HG02938 (cell line): Measurements from ENCODE around the gene ALKBH4.
"Not testable (repeated sequence)": the region's sequence is repeated elsewhere in the genome, so short reads cannot be mapped to it uniquely, and the experiment has no call there.

Source experiments
- ATAC-seq: cut with Tn5 transposase; IDR thresholded peaks from one replicate; pipeline ENCODE4 v1.9.1; 2021; ENCODE audit warnings: mild to moderate bottlenecking, moderate library complexity; ENCODE audit not compliant: unreplicated experiment

Gene ALKBH4

DNA sequence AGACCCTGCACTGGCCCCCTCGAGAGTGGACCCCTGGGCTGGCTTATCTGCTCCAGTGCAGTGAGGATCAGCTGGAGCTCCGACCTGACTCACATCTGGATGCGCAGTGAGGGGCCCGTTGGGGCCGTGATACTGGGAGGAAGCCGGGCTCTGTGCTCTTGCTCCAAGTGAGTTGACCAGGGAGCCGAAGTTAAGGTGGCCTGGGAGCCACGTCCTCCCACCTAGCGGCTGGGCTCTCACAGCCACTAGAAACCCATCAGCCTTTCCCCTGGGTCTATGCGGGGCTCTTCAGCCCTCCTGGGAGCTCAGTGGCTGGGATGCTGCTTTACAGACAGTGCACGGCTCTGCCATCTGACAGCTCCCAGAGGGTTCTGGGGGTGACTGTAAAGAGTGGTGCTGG is 9.1 kb downstream of the ALKBH4 start:
- no peak for ATAC-seq

DNA sequence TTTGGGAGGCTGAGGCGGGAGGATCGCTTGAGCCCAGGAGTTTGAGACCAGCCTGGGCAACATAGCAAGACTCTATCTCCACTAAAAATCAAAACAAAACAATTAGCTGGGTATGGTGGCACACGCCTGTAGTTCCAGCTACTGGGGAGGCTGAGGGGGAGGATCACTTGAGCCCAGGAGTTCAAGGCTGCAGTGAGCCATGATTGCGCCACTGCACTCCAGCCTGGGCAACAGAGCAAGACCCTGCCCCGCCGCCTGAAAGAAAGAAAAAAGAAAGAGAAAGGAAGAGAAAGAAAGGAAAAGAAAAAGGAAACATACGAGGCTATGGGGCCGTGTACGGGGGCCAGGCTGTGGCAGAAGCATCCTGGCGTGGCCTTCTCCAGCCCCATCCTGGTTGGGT is 9.7 kb downstream of the ALKBH4 start:
- not testable (repeated sequence) for ATAC-seq

DNA sequence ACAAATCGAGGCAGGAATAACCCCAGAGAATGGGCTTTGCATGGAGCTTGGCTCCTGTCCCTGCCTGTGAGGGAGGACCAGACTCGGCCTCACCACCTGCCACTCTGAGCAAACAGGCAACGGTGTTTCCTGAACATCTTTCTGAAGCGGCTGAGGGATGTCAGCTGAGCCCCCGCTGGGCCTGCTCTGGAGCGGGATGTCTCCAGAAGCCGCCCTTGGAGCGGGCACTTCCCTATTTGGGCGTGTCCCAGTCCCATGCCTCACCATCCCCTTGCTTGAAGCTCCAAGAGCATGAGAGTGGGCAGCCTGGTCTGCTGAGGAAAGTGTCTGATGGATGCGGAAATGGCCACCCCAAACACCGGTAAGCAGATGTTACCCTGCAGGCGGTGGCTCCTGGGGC is 10.2 kb downstream of the ALKBH4 start:
- no peak for ATAC-seq

DNA sequence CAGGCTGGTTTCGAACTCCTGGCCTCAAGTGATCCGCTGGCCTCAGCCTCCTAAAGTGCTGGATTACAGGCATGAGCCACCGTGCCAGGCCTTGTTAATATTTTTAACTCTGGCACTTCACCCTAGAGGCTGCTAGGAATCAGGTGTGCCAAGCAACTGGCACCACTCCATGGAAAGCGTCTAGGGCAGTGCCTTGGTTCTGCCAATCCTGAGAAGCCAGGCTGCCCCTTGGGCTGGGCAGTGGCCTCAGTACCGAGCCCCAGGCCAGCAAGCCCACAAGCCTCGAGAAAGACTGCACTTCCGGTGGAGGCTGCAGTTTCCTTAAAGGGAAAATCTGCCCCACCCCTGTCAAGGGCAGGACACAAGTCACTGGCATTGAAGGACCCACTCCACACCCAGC is 11.3 kb downstream of the ALKBH4 start:
- no peak for ATAC-seq

DNA sequence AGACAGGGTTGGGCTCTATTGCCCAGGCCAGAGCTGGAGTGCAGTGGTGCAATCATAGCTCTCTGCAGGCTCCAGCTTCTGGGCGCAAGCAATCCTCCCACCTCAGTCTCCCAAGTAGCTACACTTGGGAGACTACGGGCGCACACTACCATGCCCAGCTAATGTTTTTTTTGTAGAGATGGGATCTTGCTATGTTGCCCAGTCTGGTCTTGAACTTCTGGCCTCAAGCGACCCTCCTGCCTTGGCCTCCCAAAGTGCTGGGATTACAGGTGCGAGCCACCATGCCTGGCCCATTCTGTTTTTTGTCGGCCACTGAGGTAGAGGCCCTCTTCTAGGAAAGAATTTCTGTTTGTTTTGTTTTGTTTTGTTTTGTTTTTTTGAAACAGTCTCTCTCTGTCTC is 12.2 kb downstream of the ALKBH4 start:
- no peak for ATAC-seq

DNA sequence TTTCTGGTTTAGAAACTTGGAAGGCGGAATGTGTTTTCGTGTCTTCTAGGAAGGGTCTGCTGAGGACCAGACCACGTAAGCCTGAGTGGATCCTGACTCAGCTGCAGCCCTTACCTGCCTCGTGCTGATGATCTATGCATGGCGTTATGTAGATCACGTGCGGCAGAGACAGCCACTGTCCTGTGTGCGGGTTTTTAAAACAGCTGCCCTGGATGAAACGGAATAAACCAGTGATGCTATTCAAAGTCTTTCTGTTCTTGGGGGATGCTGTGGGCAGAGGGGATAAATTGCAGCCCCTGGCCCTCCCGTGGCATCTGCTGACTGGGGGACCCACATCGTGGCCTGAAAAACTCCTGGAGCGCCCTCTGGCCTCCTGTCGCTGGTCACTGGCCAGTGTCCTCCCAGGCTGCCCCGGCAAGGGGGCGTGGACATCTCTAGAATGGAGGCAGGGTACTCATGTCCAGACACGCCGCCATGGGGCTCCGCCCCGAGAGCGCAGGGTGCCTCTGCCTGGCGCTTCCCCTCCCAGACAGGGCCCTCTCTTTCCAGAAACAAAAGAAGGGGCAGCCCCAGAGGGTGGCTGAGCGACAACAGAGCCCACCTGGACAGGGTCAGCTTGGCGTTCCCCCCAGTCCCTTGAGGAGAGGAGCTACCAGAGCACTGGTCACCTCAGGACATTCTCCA is 13.2 kb downstream of the ALKBH4 start:
- no peak for ATAC-seq

DNA sequence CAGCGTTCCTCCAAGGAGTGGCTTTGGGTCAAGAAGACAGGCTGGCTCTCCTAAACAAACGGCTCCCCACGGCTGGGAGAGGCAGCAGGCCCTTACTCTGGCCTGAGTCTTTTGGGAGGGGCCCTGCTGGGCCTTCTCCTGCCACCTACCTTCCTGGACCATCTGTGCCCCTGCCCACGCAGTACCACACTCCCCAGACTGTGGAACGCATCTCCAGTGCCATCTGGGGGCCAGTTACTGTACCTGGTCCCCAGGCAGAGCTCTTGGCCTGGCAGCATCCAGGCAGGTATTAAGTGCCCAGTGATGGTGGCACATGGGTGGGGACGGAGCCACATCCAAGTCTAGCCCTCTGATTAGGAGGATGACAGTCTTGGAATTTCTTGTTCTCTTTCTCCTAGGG is 14.4 kb downstream of the ALKBH4 start:
- no peak for ATAC-seq

DNA sequence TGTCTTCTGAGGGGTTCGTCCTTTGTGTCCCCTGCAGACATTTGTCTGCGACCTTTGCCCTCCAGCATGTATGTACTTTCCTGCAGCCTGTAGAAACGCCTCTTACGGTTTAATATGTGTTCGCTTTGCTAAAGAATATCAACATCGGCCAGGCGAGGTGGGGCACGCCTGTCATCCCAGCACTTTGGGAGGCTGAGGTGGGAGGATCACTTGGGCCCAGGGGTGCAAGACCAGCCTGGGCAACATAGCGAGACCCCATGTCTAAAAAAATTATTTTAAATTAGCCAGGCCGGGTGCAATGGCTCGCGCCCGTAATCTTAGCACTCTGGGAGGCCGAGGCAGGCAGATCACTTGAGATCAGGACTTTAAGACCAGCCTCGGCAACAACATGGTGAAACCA is 15.5 kb downstream of the ALKBH4 start:
- no peak for ATAC-seq

DNA sequence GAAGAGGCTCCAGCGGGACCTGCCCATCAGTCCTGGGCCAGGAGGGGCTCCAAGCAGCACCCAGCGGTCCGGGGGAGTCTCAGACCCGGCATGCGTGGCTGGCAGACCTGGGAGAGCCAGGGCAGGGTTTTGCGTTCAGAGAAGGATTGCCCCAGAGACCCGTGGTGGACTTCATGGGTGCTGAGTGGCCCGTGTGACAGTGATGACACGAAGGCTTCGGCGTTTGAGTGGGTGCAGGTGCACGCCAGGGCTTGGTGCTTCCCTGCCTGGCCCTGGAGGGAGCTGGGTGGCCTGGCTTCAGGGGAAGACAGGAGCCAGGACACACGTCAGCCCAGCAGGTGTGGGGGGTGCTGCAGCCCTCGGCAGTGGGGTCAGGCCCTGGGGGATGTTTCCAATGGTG is 17.4 kb downstream of the ALKBH4 start:
- ATAC-seq, result no peak

DNA sequence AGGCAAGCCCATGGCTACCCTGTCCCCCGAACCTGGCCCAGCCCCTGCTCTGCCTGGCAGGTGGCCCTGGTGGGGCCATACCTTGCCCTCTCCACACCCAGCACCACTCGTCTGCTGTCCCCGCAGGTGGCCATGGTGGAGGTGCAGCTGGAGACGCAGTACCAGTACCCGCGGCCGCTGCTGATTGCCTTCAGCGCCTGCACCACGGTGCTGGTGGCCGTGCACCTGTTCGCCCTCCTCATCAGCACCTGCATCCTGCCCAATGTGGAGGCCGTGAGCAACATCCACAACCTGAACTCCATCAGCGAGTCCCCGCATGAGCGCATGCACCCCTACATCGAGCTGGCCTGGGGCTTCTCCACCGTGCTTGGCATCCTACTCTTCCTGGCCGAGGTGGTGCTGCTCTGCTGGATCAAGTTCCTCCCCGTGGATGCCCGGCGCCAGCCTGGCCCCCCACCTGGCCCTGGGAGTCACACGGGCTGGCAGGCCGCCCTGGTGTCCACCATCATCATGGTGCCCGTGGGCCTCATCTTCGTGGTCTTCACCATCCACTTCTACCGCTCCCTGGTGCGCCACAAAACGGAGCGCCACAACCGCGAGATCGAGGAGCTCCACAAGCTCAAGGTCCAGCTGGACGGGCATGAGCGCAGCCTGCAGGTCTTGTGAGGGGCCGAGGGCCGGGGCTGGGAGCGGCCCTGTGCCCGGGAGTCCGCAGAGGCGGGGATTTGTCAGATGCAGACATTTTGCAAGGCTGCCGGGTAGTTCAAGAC is 18.1 kb downstream of the ALKBH4 start:
- ATAC-seq, result no peak

DNA sequence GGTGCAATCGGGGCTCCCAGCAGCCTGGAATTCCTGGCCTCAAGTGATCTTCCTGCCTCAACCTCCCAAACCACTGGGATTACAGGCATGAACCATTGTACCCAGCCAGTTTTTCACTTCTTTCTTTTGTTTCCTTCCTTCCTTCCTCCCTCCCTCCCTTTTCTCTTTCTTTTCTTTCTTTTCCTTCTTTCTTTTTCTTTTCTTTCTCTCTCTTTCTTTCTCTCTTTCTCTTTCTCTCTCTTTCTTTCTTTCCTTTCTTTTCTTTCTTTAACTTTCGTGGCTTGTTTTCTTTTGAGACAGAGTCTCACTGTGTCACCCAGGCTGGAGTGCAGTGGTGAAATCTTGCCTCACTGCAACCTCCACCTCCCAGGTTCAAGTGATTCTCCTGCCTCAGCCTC is 19.0 kb downstream of the ALKBH4 start:
- ATAC-seq, result no peak

DNA sequence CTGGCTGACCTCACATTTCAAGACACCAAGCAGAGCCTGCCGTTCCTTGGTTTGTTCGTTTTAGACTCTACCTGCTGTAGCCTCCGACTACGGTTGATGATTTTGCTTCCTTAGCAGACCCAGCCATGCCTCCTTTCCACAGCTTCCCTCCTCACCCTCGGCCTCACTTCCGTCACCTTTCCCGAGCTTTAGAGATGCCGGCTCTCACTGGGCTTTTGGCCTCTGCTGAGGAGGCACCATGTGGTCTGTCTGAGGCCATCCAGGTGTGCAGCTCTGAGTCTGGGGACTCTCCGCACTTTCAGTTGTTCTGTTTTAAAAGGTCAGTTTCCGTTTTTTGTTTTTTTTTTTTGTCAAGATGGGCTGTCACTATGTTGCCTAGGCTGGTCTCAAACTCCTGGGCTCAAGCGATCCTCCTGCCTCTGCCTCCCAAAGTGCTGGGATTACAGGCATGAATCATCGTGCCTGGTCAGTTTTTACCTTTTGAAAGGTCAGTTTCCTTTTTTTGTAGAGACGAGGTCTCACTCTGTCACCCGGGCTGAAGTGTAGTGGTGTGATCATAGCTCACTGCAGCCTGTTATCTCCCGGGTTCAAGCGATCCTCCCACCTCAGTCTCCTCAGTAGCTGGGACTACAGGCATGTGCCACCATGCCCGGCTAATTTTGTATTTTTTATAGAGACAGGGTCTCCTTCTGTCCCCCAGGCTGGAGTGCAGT is 19.5 kb downstream of the ALKBH4 start:
- ATAC-seq, result peak; percentile 42

DNA sequence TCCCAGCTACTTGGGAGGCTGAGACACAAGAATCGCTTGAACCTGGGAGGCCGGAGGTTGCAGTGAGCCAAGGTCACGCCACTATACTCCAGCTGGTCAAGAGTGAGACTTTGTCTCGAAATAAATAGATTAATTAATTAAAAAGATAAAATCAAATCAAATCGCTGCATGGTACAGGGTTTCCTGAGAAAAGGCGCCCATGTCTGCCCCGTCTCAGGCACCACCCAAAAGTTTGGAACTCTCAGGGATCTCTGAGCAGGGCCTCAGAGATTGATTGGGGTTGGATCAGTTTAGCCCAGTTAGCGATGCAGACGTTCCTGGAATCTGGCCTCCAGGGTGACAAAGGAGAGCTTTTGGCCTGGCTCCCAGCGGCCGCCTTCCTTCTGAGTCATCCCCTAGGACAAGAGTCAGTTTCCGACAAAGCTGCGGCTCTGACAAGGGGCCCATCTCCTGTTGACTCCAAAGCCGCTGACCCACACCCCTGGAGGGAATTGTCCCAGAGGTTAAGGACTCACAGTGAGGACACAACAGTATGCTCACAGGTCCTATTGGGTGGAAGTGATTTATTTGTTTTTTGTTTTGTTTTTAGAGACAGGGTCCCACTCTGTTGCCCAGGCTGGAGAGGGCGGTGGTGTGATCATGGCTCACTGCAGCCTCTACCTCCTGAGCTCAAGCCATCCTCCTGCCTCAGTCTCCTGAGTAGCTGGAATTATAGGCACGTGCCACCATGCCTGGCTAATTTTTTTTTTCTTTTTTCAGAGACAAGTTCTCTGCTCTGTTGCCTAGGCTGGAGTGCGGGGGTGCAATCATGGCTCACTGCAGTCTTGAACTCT is 24.5 kb downstream of the ALKBH4 start:
- no peak for ATAC-seq

DNA sequence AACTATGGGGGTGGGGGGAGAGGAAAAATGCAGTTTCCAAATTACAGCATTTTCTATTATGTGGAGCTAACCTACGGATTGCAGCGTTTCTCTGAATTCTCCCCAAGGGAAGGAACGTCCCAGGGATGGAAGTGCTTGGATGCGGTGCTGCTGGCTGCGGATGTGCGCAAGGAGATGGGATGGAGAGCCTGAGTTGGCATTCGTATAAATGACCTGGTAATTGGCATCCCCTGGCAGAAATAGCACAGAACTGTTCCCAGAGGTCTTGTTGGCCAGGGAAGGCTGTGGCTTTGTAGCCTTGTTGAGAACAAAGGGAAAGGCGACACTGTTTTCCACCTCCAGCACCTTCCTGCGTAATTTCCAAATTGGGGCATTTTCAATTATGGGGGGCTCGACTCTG is 28.5 kb downstream of the ALKBH4 start:
- ATAC-seq, result no peak

DNA sequence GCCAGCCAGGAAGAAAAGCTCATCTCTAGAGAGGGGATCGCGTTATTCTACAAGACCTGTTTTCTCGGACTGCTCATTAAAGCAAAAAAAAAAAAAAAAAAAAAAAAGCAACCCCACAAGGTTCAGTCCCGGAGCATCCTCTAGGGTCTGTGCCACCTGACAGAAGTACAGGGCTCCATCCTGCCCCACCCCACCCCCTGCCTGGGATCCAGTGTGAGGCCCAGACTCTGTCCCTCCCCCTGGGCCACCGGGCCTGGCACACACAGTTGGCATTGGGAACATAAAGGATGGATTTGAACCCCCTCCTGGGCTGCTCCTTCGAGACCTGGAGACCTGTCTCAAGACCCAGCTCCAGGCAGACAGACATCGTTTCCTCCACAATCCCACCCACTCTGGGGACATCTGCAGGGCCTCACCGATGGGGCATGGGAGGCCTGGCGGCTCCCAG is 30.6 kb downstream of the ALKBH4 start:
- no peak for ATAC-seq

DNA sequence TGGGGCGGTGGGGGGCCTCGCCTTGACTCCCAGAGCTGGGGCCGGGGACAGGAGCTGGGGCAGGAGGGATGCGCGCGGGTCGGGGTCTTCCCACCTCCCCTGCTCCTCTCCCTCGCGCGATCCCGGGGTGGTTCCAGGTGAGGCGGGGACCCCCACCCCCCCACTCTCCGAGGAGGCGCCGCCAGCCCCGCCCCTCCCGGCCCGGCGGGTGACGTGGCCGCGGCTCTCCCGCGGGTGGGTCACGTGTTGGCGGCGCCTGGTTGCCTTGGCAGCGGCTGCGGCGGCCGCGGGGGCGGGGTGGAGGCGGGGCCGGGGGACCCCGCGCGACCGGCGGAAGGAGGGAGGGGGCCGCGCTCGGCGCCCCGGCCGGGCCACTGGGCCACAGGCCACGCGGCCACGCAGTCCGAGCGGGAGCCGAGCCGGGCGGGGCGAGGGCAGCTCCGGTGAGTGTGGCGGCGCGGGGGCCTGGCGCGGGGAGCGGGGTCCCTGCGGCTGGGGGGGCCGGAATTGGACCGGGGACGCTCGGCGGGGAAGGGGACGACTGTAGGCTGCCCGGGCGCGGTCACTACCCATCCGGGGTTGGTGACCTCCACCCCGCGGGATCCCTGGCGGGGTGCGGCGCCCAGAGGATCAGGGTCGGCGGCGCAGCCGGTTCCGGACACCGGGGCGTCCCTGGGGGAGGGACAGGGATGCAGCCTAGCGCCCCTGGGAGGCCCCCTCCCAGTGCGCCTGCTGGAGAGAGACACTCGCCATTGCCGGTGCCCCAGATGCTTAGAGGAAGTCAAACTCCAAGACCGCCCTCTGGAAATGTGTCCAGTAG is 31.2 kb downstream of the ALKBH4 start, which contains the start of gene ORAI2:
Gene ORAI2, plus strand, starts transcription at position 357 of the 820 bp plus-strand sequence. CDS start 5,382 bp downstream, outside the sequence.
- ATAC-seq, result no peak

DNA sequence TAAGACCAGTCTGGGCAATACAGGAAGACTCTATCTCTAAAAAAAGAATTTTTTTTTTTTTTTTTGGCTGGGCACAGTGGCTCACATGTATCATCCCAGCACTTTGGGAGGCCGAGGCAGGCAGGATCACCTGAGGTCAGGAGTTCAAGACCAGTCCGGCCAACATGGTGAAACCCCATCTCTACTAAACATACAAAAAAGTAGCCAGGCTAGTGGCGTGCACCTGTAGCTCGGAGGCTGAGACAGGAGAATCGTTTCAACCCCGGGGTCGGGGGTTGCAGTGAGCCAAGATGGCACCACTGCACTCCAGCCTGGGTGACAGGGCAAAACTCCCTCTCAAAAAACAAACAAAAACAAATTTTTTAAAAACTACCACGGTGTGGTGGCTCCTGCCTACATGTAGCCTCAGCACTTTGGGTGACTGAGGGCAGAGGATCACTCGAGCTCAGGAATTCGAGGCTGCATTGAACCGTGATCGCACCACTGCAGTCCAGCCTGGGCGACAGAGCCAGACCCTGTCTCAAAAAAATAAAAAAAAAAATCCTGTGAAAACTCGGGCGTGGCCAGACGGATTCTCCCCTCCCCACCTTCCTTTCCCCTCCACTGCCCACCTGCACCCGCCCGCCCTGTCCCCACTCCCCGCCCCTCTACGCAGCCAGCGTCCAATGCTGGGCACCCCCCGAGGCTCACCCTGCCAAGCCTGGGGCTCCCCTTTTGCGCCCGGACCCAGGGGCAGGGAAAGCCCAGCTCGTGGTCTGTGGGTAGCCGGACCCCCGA is 32.0 kb downstream of the ALKBH4 start:
- ATAC-seq, result no peak

DNA sequence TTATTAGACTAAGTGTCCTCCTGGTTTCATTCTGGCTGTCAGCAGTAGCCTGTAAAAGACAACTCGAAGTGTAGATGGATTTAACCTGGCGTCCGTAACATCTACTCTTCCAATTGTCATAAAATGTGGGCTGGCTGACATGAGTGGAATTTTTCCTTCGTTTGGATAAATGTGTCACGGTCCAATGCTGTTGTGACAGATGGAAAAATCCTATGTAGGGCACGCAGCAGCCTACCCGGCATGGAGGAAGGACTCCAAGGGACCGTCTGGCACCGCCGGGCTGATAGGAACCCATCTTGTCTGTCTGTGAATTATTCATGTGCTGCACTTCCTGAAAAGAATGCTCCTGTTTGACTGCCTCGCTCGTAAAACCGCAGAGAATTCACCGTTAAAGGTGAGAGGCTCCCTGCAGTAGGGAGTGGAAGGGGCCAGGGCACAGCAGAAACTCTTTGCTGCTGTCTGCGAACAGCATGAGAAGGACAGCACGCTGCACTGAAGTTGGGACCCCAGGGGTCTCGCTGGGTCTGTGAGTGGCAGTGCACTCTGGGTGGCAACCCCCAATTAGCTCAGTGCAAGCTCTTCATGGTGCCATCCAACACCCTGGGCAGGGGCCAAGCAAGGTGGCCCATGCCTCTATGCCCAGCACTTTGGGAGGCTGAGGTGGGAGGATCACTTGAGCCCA is 32.9 kb downstream of the ALKBH4 start:
- no peak for ATAC-seq
